ENCODE measurements around the gene LSS. TPM values are rescaled to one million over a fixed set of nuclear protein-coding genes. Genes with fewer than 3 reads are reported as not detected.
A peak's percentile ranks its signal among the peaks of the same experiment; 100 is the strongest.

Gene LSS
- total RNA-seq, 2 experiments from 2014 or later = 14.1 to 21.3 TPM

DNA sequence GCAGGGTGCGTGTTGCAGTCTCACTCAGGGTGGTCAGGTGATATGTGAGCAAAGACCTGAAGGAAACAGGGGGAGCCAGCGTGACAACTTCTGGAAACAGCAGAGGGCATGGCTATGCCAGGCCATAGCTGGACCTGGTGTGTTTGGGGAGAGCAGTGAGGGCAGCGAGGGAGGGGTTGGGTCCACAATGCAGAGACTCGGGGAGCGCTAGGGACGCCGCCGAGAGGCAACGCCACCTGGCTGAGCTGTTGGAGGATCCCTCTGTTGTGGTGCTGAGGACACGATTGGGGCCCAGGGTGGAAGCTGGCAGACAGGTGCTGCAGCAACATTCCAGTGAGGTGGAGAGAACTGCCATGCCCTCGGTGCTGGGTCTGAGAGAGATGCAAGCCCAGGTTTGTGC lies 26.6 kb upstream of the LSS start:
- Mint-ChIP-seq H3K27me3 (no peaks in the 10 kb centered on the region), H3K27ac (no peak overlapping the region), H3K9me3 (ENCODE audit: low read depth) (no peaks in the 10 kb centered on the region), H3K36me3 (ENCODE audit: low read depth) (peaks cover 66% of the 10 kb centered on the region), H3K4me1 (peaks cover 35% of the 10 kb centered on the region), H3K4me3 (no peak overlapping the region)
- intact Hi-C loops (cut with DNase I, micrococcal nuclease) = no loop called here
- POLR2A ChIA-PET = no interaction called here
- CTCF ChIA-PET = interaction anchor here (0.6 to 1.4 kb wide), 3 partner anchors 11 to 108 kb away, joined by 3 read pairs; no protein-coding TSS in a partner anchor
- ATAC-seq = no peak
- DNase-seq = no peak

DNA sequence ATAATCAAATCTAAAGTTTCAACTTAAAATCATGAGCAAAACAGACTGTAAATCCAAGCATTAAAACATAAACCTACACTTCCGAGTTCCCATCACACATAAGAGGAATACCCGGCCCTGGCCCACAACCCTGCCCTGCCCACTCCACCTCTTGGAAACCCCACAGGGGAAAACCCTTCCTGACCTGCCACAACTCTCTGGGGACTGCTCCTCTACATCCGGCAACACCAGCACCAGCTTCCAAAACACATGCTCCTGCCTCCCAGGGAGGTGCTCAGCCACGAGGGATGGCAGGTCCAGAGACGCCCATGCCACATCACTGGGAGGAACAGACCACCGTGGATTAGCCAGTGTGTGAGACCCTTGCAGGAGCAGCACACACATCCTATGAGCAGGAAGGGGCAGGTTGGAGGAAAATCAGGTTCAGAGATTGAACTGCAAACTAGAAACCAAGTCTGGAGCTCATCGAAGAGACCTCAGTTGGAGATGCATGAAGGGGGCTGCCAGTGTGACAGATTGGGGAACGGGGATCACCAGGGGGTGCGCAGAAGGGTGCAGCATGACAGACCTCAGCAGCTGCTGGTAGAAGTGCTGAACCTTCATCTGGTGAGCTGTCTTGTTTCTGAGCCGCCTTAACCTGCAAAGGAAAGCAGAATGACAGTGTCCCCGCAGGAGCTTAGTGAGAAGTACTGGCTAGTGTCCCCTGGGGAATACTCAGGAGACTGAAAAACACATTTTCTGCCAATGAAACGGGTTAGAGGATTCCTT lies 25.8 kb upstream of the LSS start:
- H3K4me1 Mint-ChIP-seq = peaks cover 39% of the 10 kb centered on the region
- no peak overlapping the region for H3K4me3 Mint-ChIP-seq
- no peaks in the 10 kb centered on the region for H3K9me3 Mint-ChIP-seq (ENCODE audit: low read depth)
- DNase-seq = no peak
- no peak for ATAC-seq
- peaks cover 73% of the 10 kb centered on the region for H3K36me3 Mint-ChIP-seq (ENCODE audit: low read depth)
- ChIA-PET CTCF (interaction anchor here (0.6 to 1.6 kb wide), 4 partner anchors 21 to 111 kb away, joined by 3 to 7 read pairs (median 3); no protein-coding TSS in a partner anchor), POLR2A (interaction anchor here (0.6 to 1.4 kb wide), 2 partner anchors 31 to 54 kb away, joined by 3 to 4 read pairs; partner anchors contain the start of genes MCM3AP and YBEY)
- peak overlapping the region; percentile 89 for H3K27ac Mint-ChIP-seq
- H3K27me3 Mint-ChIP-seq = no peaks in the 10 kb centered on the region
- intact Hi-C loops (cut with DNase I, micrococcal nuclease) = no loop called here

GRCh38 chr21:46253610-46254124 lies 25.1 kb upstream of the LSS start:
- Mint-ChIP-seq H3K36me3 (ENCODE audit: low read depth) (peaks cover 73% of the 10 kb centered on the region), H3K27ac (peak overlapping the region; percentile 89), H3K9me3 (ENCODE audit: low read depth) (no peaks in the 10 kb centered on the region), H3K4me1 (peaks cover 39% of the 10 kb centered on the region), H3K27me3 (no peaks in the 10 kb centered on the region), H3K4me3 (no peak overlapping the region)
- ATAC-seq (peak; percentile 95), DNase-seq (peak; percentile 72)
- POLR2A ChIA-PET = interaction anchor here (0.6 to 1.4 kb wide), 2 partner anchors 32 to 55 kb away, joined by 3 to 4 read pairs; partner anchors contain the start of genes MCM3AP and YBEY
- CTCF ChIA-PET = interaction anchor here (1.0 to 1.6 kb wide), 4 partner anchors 18 to 110 kb away, joined by 3 to 7 read pairs (median 4); no protein-coding TSS in a partner anchor
- intact Hi-C loops (cut with DNase I, micrococcal nuclease) = loop anchor here in 1 of 2 experiments (1.0 to 2.0 kb wide), 2 partner anchors 25 to 71 kb away; partner anchors contain the start of genes LSS and PCNT

- POLR2A ChIA-PET = interaction anchor here (1.0 to 1.4 kb wide), 2 partner anchors 33 to 67 kb away, joined by 4 read pairs; partner anchors contain the start of genes MCM3AP and YBEY
- no peaks in the 10 kb centered on the region for H3K9me3 Mint-ChIP-seq (ENCODE audit: low read depth)
- H3K4me3 Mint-ChIP-seq = no peak overlapping the region
- intact Hi-C loops (cut with DNase I, micrococcal nuclease) = loop anchor here in 1 of 2 experiments (1.0 to 2.0 kb wide), 2 partner anchors 24 to 71 kb away; partner anchors contain the start of genes LSS and PCNT
- DNase-seq (no peak), ATAC-seq (no peak)
- CTCF ChIA-PET = interaction anchor here (1.0 to 1.6 kb wide), 2 partner anchors 17 to 109 kb away, joined by 4 to 7 read pairs; no protein-coding TSS in a partner anchor
- H3K27me3 Mint-ChIP-seq = no peaks in the 10 kb centered on the region
- H3K36me3 Mint-ChIP-seq (ENCODE audit: low read depth) = peaks cover 69% of the 10 kb centered on the region
- H3K27ac Mint-ChIP-seq = no peak overlapping the region
- peaks cover 39% of the 10 kb centered on the region for H3K4me1 Mint-ChIP-seq
These were observed 24.3 kb upstream of the LSS start for GRCh38 chr21:46252840-46253239.

DNA sequence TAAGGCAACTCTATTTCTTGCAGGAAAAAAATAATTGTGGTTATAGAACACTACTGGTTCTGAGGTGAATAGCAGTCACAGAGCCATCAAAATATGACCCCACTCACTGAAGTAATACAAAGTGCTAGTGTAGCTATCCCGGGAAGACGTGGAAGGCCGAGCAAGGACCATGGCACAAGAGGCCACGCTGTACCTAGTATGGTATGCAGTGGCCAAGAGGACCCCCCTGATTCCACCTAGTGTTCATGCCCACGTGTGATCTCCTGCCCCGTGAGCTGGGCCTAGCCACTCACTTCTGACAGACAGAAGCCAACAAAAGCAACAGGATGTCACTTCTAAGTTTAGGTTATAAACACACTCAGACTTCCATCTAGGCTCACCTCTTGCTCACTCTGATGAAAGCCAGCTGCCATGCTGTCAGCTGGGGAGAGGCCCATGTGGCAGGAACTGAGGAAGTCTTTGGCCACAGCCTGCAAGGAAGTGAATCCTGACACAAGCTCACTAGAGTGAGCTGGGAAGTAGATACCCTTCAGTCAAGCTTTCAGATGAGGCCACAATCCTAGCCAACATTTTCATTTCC lies 21.7 kb upstream of the LSS start:
- Mint-ChIP-seq H3K27ac (peak overlapping the region; percentile 70), H3K4me3 (no peak overlapping the region), H3K9me3 (ENCODE audit: low read depth) (no peaks in the 10 kb centered on the region), H3K27me3 (no peaks in the 10 kb centered on the region), H3K36me3 (ENCODE audit: low read depth) (peaks cover 65% of the 10 kb centered on the region), H3K4me1 (peaks cover 39% of the 10 kb centered on the region)
- CTCF ChIA-PET = interaction anchor here (0.6 to 1.6 kb wide), 2 partner anchors 35 to 76 kb away, joined by 4 read pairs; a partner anchor contains a TSS
- DNase-seq (no peak), ATAC-seq (no peak)
- POLR2A ChIA-PET = no interaction called here
- intact Hi-C loops (cut with DNase I, micrococcal nuclease) = no loop called here

DNA sequence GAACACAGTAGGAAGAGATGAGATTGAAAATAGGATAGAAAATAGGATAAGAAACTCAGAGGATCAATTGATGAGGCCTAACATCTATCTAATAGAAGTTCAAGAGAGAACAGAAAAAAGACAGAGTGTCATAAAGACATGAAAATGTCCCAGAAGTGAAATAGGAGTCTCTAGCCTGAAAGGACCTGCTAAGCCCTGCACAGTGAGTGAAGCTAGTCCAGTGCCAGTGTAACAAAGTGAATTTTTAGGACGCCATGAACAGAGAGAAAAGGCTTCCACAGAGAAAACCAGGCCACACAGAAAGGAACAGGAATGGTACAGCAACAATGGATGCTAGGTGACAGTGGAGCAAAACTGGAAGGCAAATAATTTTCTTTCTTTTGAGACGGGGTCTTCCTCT lies 20.3 kb upstream of the LSS start:
- CTCF ChIA-PET = interaction anchor here (1.6 kb wide), 1 partner anchor 36 kb away, joined by 4 read pairs; no protein-coding TSS in a partner anchor
- Mint-ChIP-seq H3K27me3 (no peaks in the 10 kb centered on the region), H3K27ac (no peak overlapping the region), H3K9me3 (ENCODE audit: low read depth) (no peaks in the 10 kb centered on the region), H3K4me1 (peaks cover 27% of the 10 kb centered on the region), H3K4me3 (no peak overlapping the region), H3K36me3 (ENCODE audit: low read depth) (peaks cover 54% of the 10 kb centered on the region)
- DNase-seq = no peak
- intact Hi-C loops (cut with DNase I, micrococcal nuclease) = no loop called here
- POLR2A ChIA-PET = no interaction called here
- no peak for ATAC-seq

- CTCF ChIA-PET = interaction anchor here (0.7 kb wide), 1 partner anchor 18 kb away, joined by 3 read pairs; no protein-coding TSS in a partner anchor
- POLR2A ChIA-PET = no interaction called here
- DNase-seq = no peak
- Mint-ChIP-seq H3K4me3 (no peak overlapping the region), H3K27me3 (no peaks in the 10 kb centered on the region), H3K9me3 (ENCODE audit: low read depth) (no peaks in the 10 kb centered on the region), H3K27ac (no peak overlapping the region), H3K4me1 (peaks cover 23% of the 10 kb centered on the region), H3K36me3 (ENCODE audit: low read depth) (peaks cover 54% of the 10 kb centered on the region)
- ATAC-seq = no peak
- intact Hi-C loops (cut with DNase I, micrococcal nuclease) = no loop called here
These were observed 19.8 kb upstream of the LSS start for GRCh38 chr21:46248422-46248782.

GRCh38 chr21:46247699-46248421 lies 19.3 kb upstream of the LSS start:
- DNase-seq = no peak
- Mint-ChIP-seq H3K27ac (no peak overlapping the region), H3K4me1 (peaks cover 20% of the 10 kb centered on the region), H3K4me3 (no peak overlapping the region), H3K36me3 (ENCODE audit: low read depth) (peaks cover 56% of the 10 kb centered on the region), H3K27me3 (no peaks in the 10 kb centered on the region), H3K9me3 (ENCODE audit: low read depth) (no peaks in the 10 kb centered on the region)
- no peak for ATAC-seq
- CTCF ChIA-PET = interaction anchor here (0.7 to 1.1 kb wide), 2 partner anchors 17 to 24 kb away, joined by 3 to 4 read pairs; no protein-coding TSS in a partner anchor
- POLR2A ChIA-PET = no interaction called here
- intact Hi-C loops (cut with DNase I, micrococcal nuclease) = no loop called here

- CTCF ChIA-PET = no interaction called here
- Mint-ChIP-seq H3K36me3 (ENCODE audit: low read depth) (peaks cover 58% of the 10 kb centered on the region), H3K4me3 (no peak overlapping the region), H3K9me3 (ENCODE audit: low read depth) (no peaks in the 10 kb centered on the region), H3K4me1 (peaks cover 13% of the 10 kb centered on the region), H3K27ac (no peak overlapping the region), H3K27me3 (no peaks in the 10 kb centered on the region)
- no peak for DNase-seq
- intact Hi-C loops (cut with DNase I, micrococcal nuclease) = no loop called here
- no peak for ATAC-seq
- POLR2A ChIA-PET = no interaction called here
These were observed 17.8 kb upstream of the LSS start for GRCh38 chr21:46246345-46246744.

DNA sequence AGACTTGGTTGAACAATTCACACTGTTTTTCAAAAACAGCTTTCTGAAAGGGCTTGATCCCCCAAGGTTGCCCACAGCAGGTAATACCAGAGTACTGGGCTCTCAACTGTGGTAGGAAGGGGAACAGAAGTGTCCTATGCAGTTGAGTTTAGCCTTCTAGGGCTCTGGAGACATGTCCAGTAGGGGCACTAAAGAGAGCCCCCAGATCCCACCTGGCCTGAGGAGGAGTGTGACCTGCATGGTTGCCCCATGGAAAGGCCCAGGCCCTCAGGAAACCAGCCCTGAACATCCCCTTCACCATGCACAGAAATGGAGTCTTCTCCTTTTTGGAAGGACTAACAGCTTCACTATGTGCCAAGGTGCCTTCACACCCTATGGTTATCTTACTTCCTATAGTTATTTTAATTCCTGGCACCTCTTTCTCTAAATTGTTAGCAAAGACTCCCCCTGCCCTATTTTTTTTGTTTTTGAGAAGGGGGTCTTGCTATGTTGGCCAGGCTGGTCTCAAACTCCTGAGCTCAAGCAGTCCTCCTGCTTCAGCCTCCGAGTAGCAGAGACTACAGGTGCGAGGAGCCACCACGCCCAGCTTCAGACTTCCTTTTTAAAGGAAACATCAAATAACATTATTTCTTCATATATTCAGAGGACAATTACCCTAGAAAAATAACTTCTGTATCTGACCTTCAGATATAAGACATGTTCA lies 16.8 kb upstream of the LSS start:
- Mint-ChIP-seq H3K27me3 (no peaks in the 10 kb centered on the region), H3K27ac (no peak overlapping the region), H3K9me3 (ENCODE audit: low read depth) (no peaks in the 10 kb centered on the region), H3K4me3 (no peak overlapping the region), H3K36me3 (ENCODE audit: low read depth) (peaks cover 58% of the 10 kb centered on the region), H3K4me1 (peaks cover 6% of the 10 kb centered on the region)
- ChIA-PET CTCF (no interaction called here), POLR2A (no interaction called here)
- ATAC-seq (no peak), DNase-seq (no peak)
- intact Hi-C loops (cut with DNase I, micrococcal nuclease) = no loop called here
